Liver (tissue), 9 donors: Measurements from ENCODE around the gene MYCBPAP. TPM values are rescaled to one million over a fixed set of nuclear protein-coding genes. Genes with fewer than 3 reads are reported as not detected.
A peak's percentile ranks its signal among the peaks of the same experiment; 100 is the strongest.

Experiments
- DNase-seq: peaks from one replicate; pipeline ENCODE4 v3.0.0-alpha.2; 2017; ENCODE audit warnings: low spot score
- H3K27ac ChIP-seq, 2 donors: one replicate each; pipeline ENCODE4 v1.7.0; 2013; ENCODE audit warnings: inconsistent platforms in 2 of 2, low read length in 2 of 2, control low read depth in 1 of 2, low read depth in 1 of 2, mild to moderate bottlenecking in 1 of 2
- H3K27me3 ChIP-seq, 4 donors: one replicate each; pipeline versions ENCODE4 v1.6.1 to v1.7.0; 2013; ENCODE audit warnings: low read length in 3 of 4, inconsistent platforms in 1 of 4, mild to moderate bottlenecking in 1 of 4, moderate library complexity in 1 of 4; ENCODE audit not compliant: control insufficient read depth in 4 of 4, insufficient read depth in 4 of 4
- H3K36me3 ChIP-seq, 4 donors: one replicate each; pipeline versions ENCODE4 v1.6.1 to v1.7.0; 2013; ENCODE audit warnings: low read length in 3 of 4, mild to moderate bottlenecking in 3 of 4, low read depth in 1 of 4, moderate library complexity in 1 of 4; ENCODE audit not compliant: control insufficient read depth in 4 of 4, insufficient read depth in 3 of 4
- H3K4me1 ChIP-seq, 4 donors: one replicate each; pipeline versions ENCODE4 v1.6.1 to v1.7.0; 2013; ENCODE audit warnings: low read length in 3 of 4, mild to moderate bottlenecking in 3 of 4, moderate library complexity in 1 of 4; ENCODE audit not compliant: control insufficient read depth in 4 of 4, insufficient read depth in 4 of 4
- H3K4me3 ChIP-seq, 3 donors: one replicate each; pipeline versions ENCODE4 v1.6.1 to v1.7.0; 2013; ENCODE audit warnings: low read length in 3 of 3, control low read depth in 1 of 3, low read depth in 1 of 3, mild to moderate bottlenecking in 1 of 3
- H3K9ac ChIP-seq, 2 donors: one replicate each; pipeline ENCODE4 v1.7.0; 2013; ENCODE audit warnings: low read length in 2 of 2, mild to moderate bottlenecking in 2 of 2, moderate library complexity in 2 of 2, control low read depth in 1 of 2, low read depth in 1 of 2
- H3K9me3 ChIP-seq, 4 donors: one replicate each; pipeline versions ENCODE4 v1.6.1 to v1.7.0; 2013; ENCODE audit warnings: low read length in 3 of 4; ENCODE audit not compliant: control insufficient read depth in 4 of 4
- CTCF ChIP-seq: fragments of 150-350 bp; IDR thresholded peaks from 2 replicates; pipeline ENCODE4 v1.5.1; 2017; ENCODE audit warnings: improper control_type of control experiment, low read depth, low read length; ENCODE audit not compliant: missing input control
- FOXA1 ChIP-seq: IDR thresholded peaks from 2 replicates; pipeline ENCODE4 v1.6.1; 2016; ENCODE audit warnings: antibody characterized with exemption
- FOXA2 ChIP-seq: IDR thresholded peaks from 2 replicates; pipeline ENCODE4 v1.6.1; 2016; ENCODE audit warnings: antibody characterized with exemption
- GABPA ChIP-seq, 2 donors: IDR thresholded peaks in 1 of 2; conservative IDR thresholded peaks in 1 of 2; 2 replicates each; pipeline ENCODE4 v1.6.1; 2016; ENCODE audit warnings: antibody characterized with exemption in 2 of 2, mild to moderate bottlenecking in 1 of 2, moderate library complexity in 1 of 2
- HNF4A ChIP-seq, 2 donors: conservative IDR thresholded peaks; 2 replicates each; pipeline ENCODE4 v1.6.1; 2016; ENCODE audit warnings: antibody characterized with exemption in 2 of 2, mild to moderate bottlenecking in 2 of 2
- HNF4G ChIP-seq: IDR thresholded peaks from 2 replicates; pipeline ENCODE4 v1.6.1; 2016; ENCODE audit warnings: antibody characterized with exemption
- MAX ChIP-seq: IDR thresholded peaks from 2 replicates; pipeline ENCODE4 v1.6.1; 2016; ENCODE audit warnings: antibody characterized with exemption
- NR2F2 ChIP-seq: IDR thresholded peaks from 2 replicates; pipeline ENCODE4 v1.6.1; 2016; ENCODE audit warnings: antibody characterized with exemption
- RAD21 ChIP-seq, 2 donors: IDR thresholded peaks; 2 replicates each; pipeline ENCODE4 v1.6.1; 2016; ENCODE audit warnings: antibody characterized with exemption in 2 of 2, mild to moderate bottlenecking in 2 of 2
- RXRA ChIP-seq, 2 donors: IDR thresholded peaks; 2 replicates each; pipeline ENCODE4 v1.6.1; 2017 to 2018; ENCODE audit warnings: antibody characterized with exemption in 2 of 2, mild to moderate bottlenecking in 1 of 2
- SP1 ChIP-seq: IDR thresholded peaks from 2 replicates; pipeline ENCODE4 v1.6.1; 2018; ENCODE audit warnings: antibody characterized with exemption, mild to moderate bottlenecking
- TAF1 ChIP-seq: conservative IDR thresholded peaks from 2 replicates; pipeline ENCODE4 v1.6.1; 2016; ENCODE audit warnings: antibody characterized with exemption, mild to moderate bottlenecking
- YY1 ChIP-seq: IDR thresholded peaks from 2 replicates; pipeline ENCODE4 v1.6.1; 2016; ENCODE audit warnings: antibody characterized with exemption, mild to moderate bottlenecking
- WGBS: extraction: QIAGEN DNeasy Blood & Tissue Kit; methylation state at CpG from one replicate; pipeline ENCODE4 v1.1.7; 2013; 5-methylcytosine and 5-hydroxymethylcytosine counted together
- polyA plus RNA-seq, 2 donors: library from polyadenylated mRNA; stranded (reverse) in 1 of 2; unstranded in 1 of 2; fragments of 200-250 nt in 1 of 2; fragments of >200 nt in 1 of 2; fragmentation: Nextera tagmentation in 1 of 2; extraction: Ambion mirVana in 1 of 2; gene quantifications; one replicate each; pipeline versions ENCODE4 v1.2.1 to v1.2.3, GENCODE V29; 2013 to 2015
- total RNA-seq, 2 donors: library from RNA; depleted of rRNA; stranded (reverse); fragments of >200 nt; gene quantifications; one replicate each; pipeline ENCODE4 v1.2.3, GENCODE V29; 2014
- TF ChIP-seq, protein P1 (sequence below): IDR thresholded peaks from 2 replicates; pipeline ENCODE4 v1.6.1; 2016; ENCODE audit warnings: antibody characterized with exemption
- TF ChIP-seq, protein P2 (sequence below): IDR thresholded peaks from 2 replicates; pipeline ENCODE4 v1.6.1; 2016; ENCODE audit warnings: antibody characterized with exemption, mild to moderate bottlenecking
- donor health status: healthy.
- donor health status: healthy.
- donor health status: healthy.
- donor health status: healthy.
- donor health status: healthy.

MYCBPAP gene
- total and polyA plus RNA-seq, 4 donors, result 0.23 to 0.25 TPM; not detected in 2

DNA sequence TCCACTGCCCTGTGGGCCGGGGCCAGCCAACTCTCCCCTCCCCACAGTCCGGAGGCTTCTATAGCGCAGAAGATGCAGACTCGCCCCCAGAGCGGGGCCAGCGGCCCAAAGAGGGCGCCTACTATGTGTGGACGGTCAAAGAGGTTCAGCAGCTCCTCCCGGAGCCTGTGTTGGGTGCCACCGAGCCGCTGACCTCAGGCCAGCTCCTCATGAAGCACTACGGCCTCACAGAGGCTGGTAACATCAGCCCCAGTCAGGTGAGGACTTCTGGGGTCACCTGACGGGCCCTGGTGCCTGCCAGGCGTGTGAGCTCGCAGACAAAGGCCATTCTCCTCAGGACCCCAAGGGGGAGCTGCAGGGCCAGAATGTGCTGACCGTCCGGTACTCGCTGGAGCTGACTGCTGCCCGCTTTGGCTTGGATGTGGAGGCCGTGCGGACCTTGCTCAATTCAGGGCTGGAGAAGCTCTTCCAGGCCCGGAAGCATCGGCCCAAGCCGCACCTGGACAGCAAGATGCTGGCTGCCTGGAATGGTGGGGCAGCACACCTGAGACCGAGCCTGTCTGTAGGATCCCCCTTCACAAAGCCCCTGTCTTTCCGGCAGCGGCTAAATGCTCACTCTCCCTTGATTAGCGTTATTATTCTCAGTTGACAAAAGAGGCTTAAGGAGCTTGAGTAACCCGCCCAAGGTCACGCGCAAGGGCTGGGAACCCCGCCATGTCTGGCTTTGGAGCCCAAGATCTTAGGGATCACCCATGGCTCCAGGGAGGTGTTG lies 42.6 kb downstream of the MYCBPAP start:
- no peaks in the 10 kb centered on the region for H3K9me3 ChIP-seq
- H3K27ac ChIP-seq, result no peak overlapping the region
- DNase-seq, result peak; percentile 68
- H3K36me3 ChIP-seq, result peaks cover 0 to 5% (median 1%) of the 10 kb centered on the region in 4 donors
- no peak overlapping the region for H3K9ac ChIP-seq
- WGBS, result 62% methylated on average over 32 of the region's 32 CpGs
- TF ChIP-seq HNF4A (conservative IDR thresholded peaks at IDR 0.05), result peak; percentile 18 to 47
- no peak for TF ChIP-seq TAF1
- peak; percentile 41 to 56 for TF ChIP-seq RXRA (IDR thresholded peaks at IDR 0.05)
- TF ChIP-seq SP1, result peak; percentile 38
- TF ChIP-seq CTCF, result peak; percentile 82
- no peak for TF ChIP-seq HNF4G
- peak; percentile 93 to 96 for TF ChIP-seq RAD21 (IDR thresholded peaks at IDR 0.05)
- H3K27me3 ChIP-seq, result no peaks in the 10 kb centered on the region
- no peak overlapping the region for H3K4me3 ChIP-seq
- H3K4me1 ChIP-seq, result peaks cover 2 to 37% (median 25%) of the 10 kb centered on the region in 4 donors

DNA sequence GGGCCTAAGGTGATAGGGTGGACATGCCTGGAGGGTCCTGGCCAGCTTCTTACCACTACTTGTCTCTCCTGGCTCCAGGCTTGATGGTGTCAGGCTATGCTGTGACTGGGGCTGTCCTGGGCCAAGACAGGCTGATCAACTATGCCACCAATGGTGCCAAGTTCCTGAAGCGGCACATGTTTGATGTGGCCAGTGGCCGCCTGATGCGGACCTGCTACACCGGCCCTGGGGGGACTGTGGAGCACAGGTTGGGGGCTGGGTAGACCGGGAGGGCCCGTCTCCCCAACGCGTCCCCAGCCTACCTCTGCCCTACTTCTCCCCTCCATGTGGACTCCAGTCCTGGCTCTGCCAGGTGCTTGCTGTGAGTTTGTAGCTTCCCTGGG lies 43.2 kb downstream of the MYCBPAP start:
- Histone ChIP-seq H3K4me3 (no peak overlapping the region), H3K36me3 (peaks cover 0 to 5% (median 1%) of the 10 kb centered on the region in 4 donors), H3K27me3 (no peaks in the 10 kb centered on the region), H3K9me3 (no peaks in the 10 kb centered on the region), H3K4me1 (peaks cover 2 to 37% (median 25%) of the 10 kb centered on the region in 4 donors), H3K9ac (no peak overlapping the region), H3K27ac (no peak overlapping the region)
- no peak for TF ChIP-seq TAF1
- no peak for TF ChIP-seq CTCF
- TF ChIP-seq RAD21 (IDR thresholded peaks at IDR 0.05), result no peak
- no peak for TF ChIP-seq NR2F2
- no peak for TF ChIP-seq FOXA2
- TF ChIP-seq, protein P1, sequence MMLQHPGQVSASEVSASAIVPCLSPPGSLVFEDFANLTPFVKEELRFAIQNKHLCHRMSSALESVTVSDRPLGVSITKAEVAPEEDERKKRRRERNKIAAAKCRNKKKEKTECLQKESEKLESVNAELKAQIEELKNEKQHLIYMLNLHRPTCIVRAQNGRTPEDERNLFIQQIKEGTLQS, result no peak
- TF ChIP-seq RXRA (IDR thresholded peaks at IDR 0.05), result no peak
- TF ChIP-seq FOXA1, result no peak
- no peak for TF ChIP-seq HNF4A (conservative IDR thresholded peaks at IDR 0.05)
- no peak for TF ChIP-seq YY1
- DNase-seq, result no peak
- WGBS, result 95% methylated on average over 8 of the region's 8 CpGs

DNA sequence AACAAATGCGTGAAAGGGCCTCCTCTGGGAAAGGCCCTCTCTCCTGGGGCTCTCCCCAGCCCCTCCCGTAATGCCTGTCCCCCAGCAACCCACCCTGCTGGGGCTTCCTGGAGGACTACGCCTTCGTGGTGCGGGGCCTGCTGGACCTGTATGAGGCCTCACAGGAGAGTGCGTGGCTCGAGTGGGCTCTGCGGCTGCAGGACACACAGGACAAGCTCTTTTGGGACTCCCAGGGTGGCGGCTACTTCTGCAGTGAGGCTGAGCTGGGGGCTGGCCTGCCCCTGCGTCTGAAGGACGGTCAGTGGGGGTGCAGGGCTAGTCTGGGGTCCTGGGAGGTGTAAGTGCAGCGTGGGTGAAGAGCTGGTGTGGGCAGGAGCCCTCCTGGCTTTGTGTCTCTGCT lies 43.6 kb downstream of the MYCBPAP start:
- Histone ChIP-seq H3K4me1 (peaks cover 2 to 34% (median 23%) of the 10 kb centered on the region in 4 donors), H3K9ac (no peak overlapping the region), H3K9me3 (no peaks in the 10 kb centered on the region), H3K27me3 (no peaks in the 10 kb centered on the region), H3K27ac (no peak overlapping the region), H3K36me3 (peaks cover 0 to 5% (median 1%) of the 10 kb centered on the region in 4 donors), H3K4me3 (no peak overlapping the region)
- no peak for DNase-seq
- WGBS, result 94% methylated on average over 12 of the region's 12 CpGs
- no peak for TF ChIP-seq RAD21 (IDR thresholded peaks at IDR 0.05)
- TF ChIP-seq, protein P1, result no peak
- TF ChIP-seq, protein P2, sequence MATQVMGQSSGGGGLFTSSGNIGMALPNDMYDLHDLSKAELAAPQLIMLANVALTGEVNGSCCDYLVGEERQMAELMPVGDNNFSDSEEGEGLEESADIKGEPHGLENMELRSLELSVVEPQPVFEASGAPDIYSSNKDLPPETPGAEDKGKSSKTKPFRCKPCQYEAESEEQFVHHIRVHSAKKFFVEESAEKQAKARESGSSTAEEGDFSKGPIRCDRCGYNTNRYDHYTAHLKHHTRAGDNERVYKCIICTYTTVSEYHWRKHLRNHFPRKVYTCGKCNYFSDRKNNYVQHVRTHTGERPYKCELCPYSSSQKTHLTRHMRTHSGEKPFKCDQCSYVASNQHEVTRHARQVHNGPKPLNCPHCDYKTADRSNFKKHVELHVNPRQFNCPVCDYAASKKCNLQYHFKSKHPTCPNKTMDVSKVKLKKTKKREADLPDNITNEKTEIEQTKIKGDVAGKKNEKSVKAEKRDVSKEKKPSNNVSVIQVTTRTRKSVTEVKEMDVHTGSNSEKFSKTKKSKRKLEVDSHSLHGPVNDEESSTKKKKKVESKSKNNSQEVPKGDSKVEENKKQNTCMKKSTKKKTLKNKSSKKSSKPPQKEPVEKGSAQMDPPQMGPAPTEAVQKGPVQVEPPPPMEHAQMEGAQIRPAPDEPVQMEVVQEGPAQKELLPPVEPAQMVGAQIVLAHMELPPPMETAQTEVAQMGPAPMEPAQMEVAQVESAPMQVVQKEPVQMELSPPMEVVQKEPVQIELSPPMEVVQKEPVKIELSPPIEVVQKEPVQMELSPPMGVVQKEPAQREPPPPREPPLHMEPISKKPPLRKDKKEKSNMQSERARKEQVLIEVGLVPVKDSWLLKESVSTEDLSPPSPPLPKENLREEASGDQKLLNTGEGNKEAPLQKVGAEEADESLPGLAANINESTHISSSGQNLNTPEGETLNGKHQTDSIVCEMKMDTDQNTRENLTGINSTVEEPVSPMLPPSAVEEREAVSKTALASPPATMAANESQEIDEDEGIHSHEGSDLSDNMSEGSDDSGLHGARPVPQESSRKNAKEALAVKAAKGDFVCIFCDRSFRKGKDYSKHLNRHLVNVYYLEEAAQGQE, result no peak
- TF ChIP-seq FOXA2, result no peak
- TF ChIP-seq TAF1, result no peak
- TF ChIP-seq GABPA (IDR thresholded peaks at IDR 0.05 in 1 of 2, conservative IDR thresholded peaks at IDR 0.05 in 1 of 2), result no peak
- no peak for TF ChIP-seq NR2F2
- TF ChIP-seq SP1, result no peak
- no peak for TF ChIP-seq MAX
